K562 (cell line): ENCODE results near the gene TREM2. TPM values are rescaled to one million over a fixed set of nuclear protein-coding genes. Genes with fewer than 3 reads are reported as not detected.

Source experiments
- ATAC-seq: fragments of 200-7000 bp; cut with Tn5 transposase; 3 replicates; pipeline ENCODE4 v1.9.1; 2020; ENCODE audit warnings: moderate library complexity
- BruUV-seq: library from RNA; stranded (reverse); fragments of 400-500 nt; replicated peaks from 2 replicates; lab custom pipeline; 2021; lab: Mats Ljungman, UMichigan
- CTCF ChIA-PET: fragments of 300-600 bp; formaldehyde crosslinking; extraction: SDS; loops from one replicate; lab custom pipeline; 2021; ENCODE audit warnings: low intra/inter-chr PET ratio; lab: Yijun Ruan, JAX
- POLR2A ChIA-PET: fragments of 300-600, 350-650 bp; sonication (Branson Sonifier 250); formaldehyde crosslinking; extraction: SDS; loops from one replicate; lab custom pipeline; 2021; ENCODE audit warnings: antibody characterized with exemption, inconsistent platforms; lab: Yijun Ruan, JAX
- DNase-seq, 4 experiments: peaks; one replicate each; pipeline versions ENCODE4 v3.0.0 to v3.0.0-alpha.2; 2011 to 2018; ENCODE audit warnings: low spot score in 3 of 4, mixed read lengths in 3 of 4; ENCODE audit errors: extremely low read depth in 1 of 4
- FAIRE-seq: peaks from 2 replicates; lab custom pipeline; 2011; peaks lifted over from hg19 to GRCh38; lab: Jason Lieb, UNC
- H2AFZ ChIP-seq: 2 replicates; pipeline ENCODE4 v1.6.0; 2011; ENCODE audit warnings: low read depth, low read length, control low read depth, inconsistent platforms
- H3K27ac ChIP-seq: fragments of 200-600 bp; 3 replicates; pipeline ENCODE4 v1.8.0; 2011; ENCODE audit warnings: low read depth, mild to moderate bottlenecking, control low read depth, inconsistent platforms, low read length, moderate library complexity, mixed read lengths; ENCODE audit errors: extremely low read depth
- H3K27me3 ChIP-seq, 2 experiments: fragments of 300-600 bp in 1 of 2; 2 replicates in 1 of 2; 3 replicates in 1 of 2; pipeline versions ENCODE4 v1.6.0 to v1.8.0; 2011; ENCODE audit warnings: inconsistent platforms in 2 of 2, low read length in 2 of 2, mild to moderate bottlenecking in 1 of 2, mixed read lengths in 1 of 2, moderate library complexity in 1 of 2; ENCODE audit not compliant: control insufficient read depth in 2 of 2, insufficient read depth in 2 of 2
- H3K36me3 ChIP-seq: fragments of 300-600 bp; 3 replicates; pipeline ENCODE4 v1.8.0; 2011; ENCODE audit warnings: mild to moderate bottlenecking, low read length, inconsistent platforms; ENCODE audit not compliant: control insufficient read depth, insufficient read depth
- H3K4me1 ChIP-seq, 2 experiments: fragments of 200-600 bp in 1 of 2; replicated peaks in 1 of 2; 2 replicates in 1 of 2; 3 replicates in 1 of 2; pipeline versions ENCODE4 v1.5.1 to v1.8.0; 2011; ENCODE audit warnings: inconsistent platforms in 2 of 2, low read length in 2 of 2, mild to moderate bottlenecking in 1 of 2, mixed read lengths in 1 of 2, moderate library complexity in 1 of 2; ENCODE audit not compliant: control insufficient read depth in 2 of 2, insufficient read depth in 2 of 2
- H3K4me2 ChIP-seq: 2 replicates; pipeline ENCODE4 v1.6.1; 2011; ENCODE audit warnings: low read length, control low read depth, inconsistent platforms, mixed read lengths; ENCODE audit not compliant: insufficient read depth
- H3K4me3 ChIP-seq: fragments of 200-600 bp; sonication (generic), shearing (Covaris generic); 2 replicates; pipeline ENCODE4 v1.5.1; 2016; ENCODE audit warnings: control low read depth, inconsistent platforms
- H3K79me2 ChIP-seq: fragments of 200-600 bp; 3 replicates; pipeline ENCODE4 v1.8.0; 2011; ENCODE audit warnings: low read length, inconsistent platforms; ENCODE audit not compliant: control insufficient read depth, insufficient read depth
- H3K9ac ChIP-seq, 2 experiments: 2 replicates each; pipeline versions ENCODE4 v1.6.0 to v1.6.1; 2011; ENCODE audit warnings: low read depth in 2 of 2, low read length in 2 of 2, control low read depth in 1 of 2, inconsistent platforms in 1 of 2, mild to moderate bottlenecking in 1 of 2, mixed read lengths in 1 of 2; ENCODE audit not compliant: insufficient read depth in 1 of 2
- H3K9me1 ChIP-seq: one replicate; pipeline ENCODE4 v1.6.0; 2011; ENCODE audit warnings: inconsistent platforms, mild to moderate bottlenecking, low read length, moderate library complexity; ENCODE audit not compliant: control insufficient read depth, insufficient read depth
- H3K9me3 ChIP-seq: replicated peaks from 2 replicates; pipeline ENCODE4 v1.5.1; 2011; ENCODE audit warnings: low read depth, low read length, inconsistent platforms; ENCODE audit not compliant: control insufficient read depth, insufficient read depth
- H4K20me1 ChIP-seq: replicated peaks from 2 replicates; pipeline ENCODE4 v1.6.1; 2011; ENCODE audit warnings: low read length, inconsistent platforms, mixed read lengths; ENCODE audit not compliant: control insufficient read depth, insufficient read depth
- BCLAF1 ChIP-seq, 2 experiments: fragments of 450-650 bp in 1 of 2; IDR thresholded peaks; 2 replicates each; pipeline ENCODE4 v1.6.1; 2011 to 2017; ENCODE audit warnings: low read depth in 2 of 2, antibody characterized with exemption in 1 of 2, borderline replicate concordance in 1 of 2, low read length in 1 of 2, mild to moderate bottlenecking in 1 of 2, mixed read lengths in 1 of 2; ENCODE audit not compliant: control insufficient read depth in 1 of 2
- CCAR2 ChIP-seq: fragments of 200-400 bp; formaldehyde crosslinking; IDR thresholded peaks from 2 replicates; pipeline ENCODE4 v1.6.1; 2017; ENCODE audit warnings: mild to moderate bottlenecking, low read depth, low read length
- IRF1 ChIP-seq: sonication (generic); formaldehyde crosslinking; IDR thresholded peaks from 2 replicates; pipeline ENCODE4 v1.8.0; 2022; ENCODE audit warnings: missing genetic modification reagents, mild to moderate bottlenecking, borderline replicate concordance
- KDM5B ChIP-seq: fragments of 200-600 bp; sonication (generic); IDR thresholded peaks from 2 replicates; pipeline ENCODE4 v1.6.1; 2012; ENCODE audit warnings: low read depth, mild to moderate bottlenecking, moderate library complexity, low read length, control low read depth, inconsistent platforms; ENCODE audit not compliant: insufficient replicate concordance
- MAFG ChIP-seq: fragments of 450-650 bp; conservative IDR thresholded peaks from 2 replicates; pipeline ENCODE4 v1.6.1; 2016; ENCODE audit warnings: missing genetic modification characterization, missing compliant biosample characterization
- MTA2 ChIP-seq: fragments of 450-650 bp; IDR thresholded peaks from 2 replicates; pipeline ENCODE4 v1.6.1; 2016; ENCODE audit warnings: low read depth
- NCOA6 ChIP-seq: fragments of 450-650 bp; IDR thresholded peaks from 2 replicates; pipeline ENCODE4 v1.6.1; 2017; ENCODE audit warnings: mild to moderate bottlenecking
- PREB ChIP-seq: sonication (generic); formaldehyde crosslinking; IDR thresholded peaks from 2 replicates; pipeline ENCODE4 v1.8.1; 2023; ENCODE audit warnings: mild to moderate bottlenecking, missing genetic modification reagents
- SLC30A9 ChIP-seq: fragments of 250-450 bp; sonication (Bioruptor Pico); IDR thresholded peaks from 2 replicates; pipeline ENCODE4 v1.8.0; 2022; ENCODE audit warnings: mild to moderate bottlenecking, moderate library complexity
- SPI1 ChIP-seq: IDR thresholded peaks from 2 replicates; pipeline ENCODE4 v1.6.1; 2011; ENCODE audit warnings: low read depth, low read length, control low read depth, borderline replicate concordance
- TAF9B ChIP-seq: fragments of 450-650 bp; IDR thresholded peaks from 2 replicates; pipeline ENCODE4 v1.6.1; 2018; ENCODE audit warnings: mild to moderate bottlenecking; ENCODE audit not compliant: partially characterized antibody
- ZBTB7A ChIP-seq: IDR thresholded peaks from 2 replicates; pipeline ENCODE4 v1.6.1; 2011; ENCODE audit warnings: low read depth, mild to moderate bottlenecking, low read length, moderate library complexity, borderline replicate concordance; ENCODE audit not compliant: control insufficient read depth
- ZFP91 ChIP-seq: sonication (generic); formaldehyde crosslinking; IDR thresholded peaks from 2 replicates; pipeline ENCODE4 v1.8.0; 2022; ENCODE audit warnings: mild to moderate bottlenecking, missing genetic modification reagents
- WGBS: fragments of 100-300 bp; shearing (Covaris generic); methylation state at CpG from one replicate; pipeline ENCODE4 v1.1.6; 2016; ENCODE audit warnings: low coverage, mixed read lengths; ENCODE audit not compliant: insufficient coverage; ENCODE audit errors: missing lambda C conversion rate; 5-methylcytosine and 5-hydroxymethylcytosine counted together
- in situ Hi-C: fragments of 300-500 bp; cut with MboI; formaldehyde crosslinking; loops from 4 replicates; pipeline ENCODE4 v1.15.0; 2018; ENCODE audit warnings: inconsistent platforms, mixed read lengths
- intact Hi-C: fragments of 100-400 bp; cut with micrococcal nuclease; formaldehyde crosslinking; loops from 2 replicates; pipeline ENCODE4 v1.14.2; 2022
- polyA plus RNA-seq, 8 experiments: library from polyadenylated mRNA; depleted of rRNA in 4 of 8; stranded (reverse) in 5 of 8; unstranded in 3 of 8; fragments of >200 nt; fragmentation: Nextera tagmentation in 2 of 8; fragmentation: Illumina TruSeq in 1 of 8; extraction: Ambion mirVana in 2 of 8; extraction: Trizol in 1 of 8; gene quantifications; 2 replicates each; pipeline versions ENCODE4 v1.2.1 to v1.2.3, GENCODE V29; 2011 to 2014; ENCODE audit warnings: inconsistent platforms in 1 of 8, missing spikeins in 1 of 8
- total RNA-seq, 7 experiments: library from RNA; depleted of rRNA in 6 of 7; stranded (reverse); fragments of >200 nt in 6 of 7; fragmentation: Illumina TruSeq in 2 of 7; extraction: Trizol in 2 of 7; gene quantifications; 2 replicates each; pipeline versions ENCODE4 v1.2.1 to v1.2.3, GENCODE V29; 2011 to 2021; ENCODE audit warnings: low replicate concordance in 1 of 7

TREM2 gene
- total and polyA plus RNA-seq, 9 of the 15 experiments (the other 6 are each of a cell fraction or from before 2014, with no cell fraction given), result not detected

GRCh38 chr6:41155132-41155805 lies 7.6 kb downstream of the TREM2 start:
- H3K79me2 ChIP-seq, result no peaks in the 10 kb centered on the region
- POLR2A ChIA-PET, result no interaction called here

More at GRCh38 chr6:41155132-41155805, 7.6 kb downstream of the TREM2 start:
- BruUV-seq, result no TSS peak
- Histone ChIP-seq H4K20me1 (peaks cover 5% of the 10 kb centered on the region; the same call in 1 of the 2 replicates), H3K27ac (no peak overlapping the region), H3K9me1 (no peaks in the 10 kb centered on the region), H3K4me2 (no peak overlapping the region), H2AFZ (no peak overlapping the region), H3K36me3 (no peaks in the 10 kb centered on the region), H3K27me3 (peaks cover 10 to 52% of the 10 kb centered on the region in 2 experiments), H3K4me1 (no peaks in the 10 kb centered on the region), H3K9me3 (no peaks in the 10 kb centered on the region)
- no peak for DNase-seq
- CTCF ChIA-PET, result no interaction called here
- FAIRE-seq, result no peak
- intact Hi-C loops (no loop called here), in situ Hi-C loops (no loop called here)
- no peak for TF ChIP-seq TAF9B
- TF ChIP-seq BCLAF1 (IDR thresholded peaks at IDR 0.05; ENCODE audit: borderline replicate concordance in 1 of 2, control insufficient read depth in 1 of 2, low read depth in 2 of 2, low read length in 1 of 2), result no peak
- no peak for TF ChIP-seq SPI1
- TF ChIP-seq SLC30A9, result no peak
- TF ChIP-seq NCOA6, result no peak
- TF ChIP-seq PREB (CRISPR knock-in tag), result no peak
- no peak for TF ChIP-seq KDM5B
- no peak for TF ChIP-seq ZFP91 (CRISPR knock-in tag)
- no peak for TF ChIP-seq IRF1 (CRISPR knock-in tag)
- TF ChIP-seq ZBTB7A, result no peak
- no peak for TF ChIP-seq MAFG
- TF ChIP-seq MTA2, result no peak
- no peak for TF ChIP-seq CCAR2
- TF ChIP-seq, all 486 proteins: peak for 0
- 5% methylated on average over 6 of the region's 7 CpGs for WGBS
- ATAC-seq, result no peak
- Histone ChIP-seq H3K4me3 (no peak overlapping the region), H3K9ac (no peak overlapping the region)
